ENCODE results near the gene RUVBL1. TPM values are rescaled to one million over a fixed set of nuclear protein-coding genes. Genes with fewer than 3 reads are reported as not detected.

Gene RUVBL1
- total and polyA plus RNA-seq, 7 donors, result 12.0 to 40.6 (median 17.1) TPM

DNA sequence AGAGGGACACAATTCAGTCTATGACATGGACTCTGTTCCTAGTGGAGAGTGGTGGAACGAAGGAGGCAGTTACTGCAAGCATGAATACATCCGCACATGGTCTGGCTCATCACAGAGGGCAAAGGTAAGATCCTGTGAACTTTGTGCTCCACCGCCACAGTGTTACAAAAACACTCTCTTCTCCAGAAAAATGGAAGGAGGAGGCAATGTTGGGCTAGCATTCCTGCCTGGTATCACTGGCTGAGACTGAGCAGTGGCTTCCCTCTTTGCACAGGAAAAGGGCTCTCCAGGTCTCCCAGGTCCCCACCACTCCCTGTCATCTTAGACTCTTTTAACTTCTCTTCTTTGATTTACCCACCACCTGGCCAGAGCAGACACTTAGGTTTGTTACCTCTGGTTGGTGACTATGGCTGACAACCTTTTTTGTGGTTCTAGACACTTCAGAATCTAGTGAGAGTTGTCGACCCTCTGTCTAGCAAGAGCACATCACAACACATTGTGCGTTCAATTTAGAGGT is 28.2 kb upstream of the RUVBL1 start:
- WGBS, 2 donors, result 70 to 81% methylated on average over 5 of the region's 5 CpGs
- H3K36me3 ChIP-seq, result no peaks in the 10 kb centered on the region
- intact Hi-C loops (cut with DNase I), result loop anchor here (2.0 kb wide), 2 partner anchors 29 to 77 kb away; partner anchors contain the start of gene RUVBL1
- peaks cover 0 to 12% (median 8%) of the 10 kb centered on the region in 4 donors for H3K4me1 ChIP-seq
- no peaks in the 10 kb centered on the region for H3K9me3 ChIP-seq
- H3K4me3 ChIP-seq, result no peak overlapping the region
- no peak for TF ChIP-seq EP300 (IDR thresholded peaks at IDR 0.05)
- no peak for TF ChIP-seq POLR2A (IDR thresholded peaks at IDR 0.05)
- TF ChIP-seq, protein P1, sequence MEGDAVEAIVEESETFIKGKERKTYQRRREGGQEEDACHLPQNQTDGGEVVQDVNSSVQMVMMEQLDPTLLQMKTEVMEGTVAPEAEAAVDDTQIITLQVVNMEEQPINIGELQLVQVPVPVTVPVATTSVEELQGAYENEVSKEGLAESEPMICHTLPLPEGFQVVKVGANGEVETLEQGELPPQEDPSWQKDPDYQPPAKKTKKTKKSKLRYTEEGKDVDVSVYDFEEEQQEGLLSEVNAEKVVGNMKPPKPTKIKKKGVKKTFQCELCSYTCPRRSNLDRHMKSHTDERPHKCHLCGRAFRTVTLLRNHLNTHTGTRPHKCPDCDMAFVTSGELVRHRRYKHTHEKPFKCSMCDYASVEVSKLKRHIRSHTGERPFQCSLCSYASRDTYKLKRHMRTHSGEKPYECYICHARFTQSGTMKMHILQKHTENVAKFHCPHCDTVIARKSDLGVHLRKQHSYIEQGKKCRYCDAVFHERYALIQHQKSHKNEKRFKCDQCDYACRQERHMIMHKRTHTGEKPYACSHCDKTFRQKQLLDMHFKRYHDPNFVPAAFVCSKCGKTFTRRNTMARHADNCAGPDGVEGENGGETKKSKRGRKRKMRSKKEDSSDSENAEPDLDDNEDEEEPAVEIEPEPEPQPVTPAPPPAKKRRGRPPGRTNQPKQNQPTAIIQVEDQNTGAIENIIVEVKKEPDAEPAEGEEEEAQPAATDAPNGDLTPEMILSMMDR (IDR thresholded peaks at IDR 0.05), result no peak
- TF ChIP-seq POLR2AphosphoS5 (IDR thresholded peaks at IDR 0.05), result no peak
- no peak for DNase-seq
- no peaks in the 10 kb centered on the region for H3K27me3 ChIP-seq
- peak overlapping the region in 1 of 4 donors; percentile 50 for H3K27ac ChIP-seq

DNA sequence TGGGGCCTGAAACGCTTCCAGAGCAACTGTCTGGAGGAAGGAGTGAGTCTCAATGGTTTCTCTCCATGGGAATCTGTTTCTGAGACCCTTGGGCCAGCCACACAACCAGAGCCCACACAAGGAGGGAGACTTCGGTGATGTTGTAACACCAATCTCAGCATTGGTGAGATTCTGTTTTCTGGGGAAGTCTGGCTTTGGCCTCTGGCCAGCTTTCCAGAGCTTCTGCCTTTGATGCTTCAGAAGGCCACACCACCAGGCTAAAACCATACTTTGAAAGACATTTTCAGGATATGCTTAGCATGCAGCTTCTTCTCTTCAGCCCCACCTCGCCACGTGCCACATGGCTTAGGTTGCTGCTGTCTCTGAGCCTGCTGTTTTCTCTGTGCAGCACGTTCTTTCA is 26.0 kb upstream of the RUVBL1 start:
- no peaks in the 10 kb centered on the region for H3K27me3 ChIP-seq
- TF ChIP-seq EP300 (IDR thresholded peaks at IDR 0.05) (no peak), POLR2A (IDR thresholded peaks at IDR 0.05) (no peak), POLR2AphosphoS5 (IDR thresholded peaks at IDR 0.05) (no peak)
- TF ChIP-seq, protein P1 (IDR thresholded peaks at IDR 0.05), result no peak
- no peaks in the 10 kb centered on the region for H3K9me3 ChIP-seq
- no peak overlapping the region for H3K27ac ChIP-seq
- no peak overlapping the region for H3K4me3 ChIP-seq
- DNase-seq, result peak; percentile 73
- intact Hi-C loops (cut with DNase I), result no loop called here
- peaks cover 0 to 9% (median 6%) of the 10 kb centered on the region in 4 donors for H3K4me1 ChIP-seq
- H3K36me3 ChIP-seq, result no peaks in the 10 kb centered on the region
- 86 to 87% methylated on average over 5 of the region's 5 CpGs for WGBS, 2 donors

DNA sequence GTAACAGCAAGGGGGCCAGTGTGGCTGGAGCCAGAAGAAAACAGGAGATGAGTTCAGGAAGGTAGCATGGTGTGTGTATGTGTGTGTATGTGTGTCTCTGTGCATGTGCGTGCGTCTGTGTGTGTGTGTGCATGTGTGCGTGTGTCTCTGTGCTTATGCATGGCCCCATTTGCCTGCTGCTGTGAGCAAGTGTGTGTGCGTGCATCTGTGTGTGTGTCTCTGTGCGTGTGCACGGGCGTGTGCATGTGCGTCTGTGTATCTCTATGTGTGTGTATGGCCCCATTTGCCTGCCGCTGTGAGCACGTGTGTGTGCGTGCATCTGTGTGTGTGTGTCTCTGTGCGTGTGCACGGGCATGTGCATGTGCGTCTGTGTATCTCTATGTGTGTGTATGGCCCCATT is 22.6 kb upstream of the RUVBL1 start:
- no peaks in the 10 kb centered on the region for H3K4me1 ChIP-seq
- DNase-seq, result no peak
- H3K4me3 ChIP-seq, result no peak overlapping the region
- 96 to 97% methylated on average over 14 of the region's 14 CpGs for WGBS, 2 donors
- H3K36me3 ChIP-seq, result no peaks in the 10 kb centered on the region
- intact Hi-C loops (cut with DNase I), result no loop called here
- no peaks in the 10 kb centered on the region for H3K27me3 ChIP-seq
- H3K27ac ChIP-seq, result no peak overlapping the region
- TF ChIP-seq EP300 (IDR thresholded peaks at IDR 0.05), result no peak
- TF ChIP-seq POLR2AphosphoS5 (IDR thresholded peaks at IDR 0.05), result no peak
- no peak for TF ChIP-seq POLR2A (IDR thresholded peaks at IDR 0.05)
- TF ChIP-seq, protein P1 (IDR thresholded peaks at IDR 0.05), result no peak
- H3K9me3 ChIP-seq, result no peaks in the 10 kb centered on the region

DNA sequence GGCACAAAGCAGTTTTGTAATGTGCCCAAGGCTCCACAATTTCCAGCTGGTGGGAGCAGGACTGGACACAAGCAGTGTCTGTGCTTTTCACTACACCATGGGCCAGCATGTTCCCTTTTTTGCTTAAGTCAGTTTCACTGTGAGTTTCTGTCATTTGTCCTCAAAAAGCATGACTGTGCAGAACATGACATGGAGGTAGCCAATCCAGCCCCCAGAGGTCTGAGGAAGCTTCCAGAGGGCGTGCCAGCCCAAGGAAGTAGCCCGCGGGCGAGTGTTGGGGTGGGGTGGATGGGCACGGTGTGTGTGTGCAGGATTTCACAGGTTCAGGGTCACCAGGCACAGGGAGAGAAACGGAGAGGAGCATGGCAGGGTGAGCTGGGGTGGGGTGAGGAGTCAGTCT is 21.7 kb upstream of the RUVBL1 start:
- intact Hi-C loops (cut with DNase I), result no loop called here
- DNase-seq, result peak; percentile 75

More for the DNA sequence above, 21.7 kb upstream of the RUVBL1 start:
- WGBS, 2 donors, result 45 to 51% methylated on average over 6 of the region's 6 CpGs
- Histone ChIP-seq H3K4me3 (no peak overlapping the region), H3K36me3 (no peaks in the 10 kb centered on the region), H3K27ac (no peak overlapping the region), H3K9me3 (no peaks in the 10 kb centered on the region), H3K4me1 (no peaks in the 10 kb centered on the region), H3K27me3 (no peaks in the 10 kb centered on the region)
- TF ChIP-seq POLR2A (IDR thresholded peaks at IDR 0.05) (no peak), POLR2AphosphoS5 (IDR thresholded peaks at IDR 0.05) (no peak), EP300 (IDR thresholded peaks at IDR 0.05) (no peak)
- TF ChIP-seq, protein P1 (IDR thresholded peaks at IDR 0.05), result no peak

All from sigmoid colon (tissue), 7 donors.